Neural progenitor cell (in vitro differentiated cells): ENCODE results near the gene IDH1. TPM values are rescaled to one million over a fixed set of nuclear protein-coding genes. Genes with fewer than 3 reads are reported as not detected.
A peak's percentile ranks its signal among the peaks of the same experiment; 100 is the strongest.

Experiments used
- DNase-seq: peaks from one replicate; pipeline ENCODE4 v3.0.0-alpha.2; 2016; ENCODE audit warnings: low spot score
- H2AFZ ChIP-seq: fragments of 200-600 bp; sonication (generic); replicated peaks from 2 replicates; pipeline ENCODE4 v1.6.1; 2016; ENCODE audit warnings: antibody characterized with exemption
- H3F3A ChIP-seq: fragments of 200-600 bp; sonication (generic); 2 replicates; pipeline ENCODE4 v1.6.1; 2016; ENCODE audit warnings: antibody characterized with exemption, low read depth
- H3K27ac ChIP-seq: fragments of 200-600 bp; sonication (generic); 2 replicates; pipeline ENCODE4 v1.5.1; 2016; ENCODE audit warnings: mild to moderate bottlenecking
- H3K27me3 ChIP-seq: fragments of 200-600 bp; sonication (generic); 2 replicates; pipeline ENCODE4 v1.6.1; 2016; ENCODE audit warnings: mild to moderate bottlenecking, moderate library complexity
- H3K36me3 ChIP-seq: fragments of 200-600 bp; sonication (generic); 2 replicates; pipeline ENCODE4 v1.5.1; 2016
- H3K4me1 ChIP-seq: fragments of 200-600 bp; sonication (generic); 2 replicates; pipeline ENCODE4 v1.6.1; 2016; ENCODE audit warnings: mixed run types
- H3K4me2 ChIP-seq: fragments of 200-600 bp; sonication (generic); 2 replicates; pipeline ENCODE4 v1.6.1; 2016
- H3K4me3 ChIP-seq: fragments of 200-600 bp; sonication (generic); 2 replicates; pipeline ENCODE4 v1.5.1; 2016
- H3K79me2 ChIP-seq: fragments of 200-600 bp; sonication (generic); 2 replicates; pipeline ENCODE4 v1.6.1; 2016; ENCODE audit warnings: low read depth
- H3K9ac ChIP-seq: fragments of 200-600 bp; sonication (generic); 2 replicates; pipeline ENCODE4 v1.6.1; 2016
- H3K9me3 ChIP-seq: fragments of 200-600 bp; sonication (generic); 2 replicates; pipeline ENCODE4 v1.5.1; 2016; ENCODE audit warnings: low read depth
- H4K20me1 ChIP-seq: fragments of 200-600 bp; sonication (generic); 2 replicates; pipeline ENCODE4 v1.6.1; 2016; ENCODE audit warnings: low read depth
- H3K27ac Mint-ChIP-seq: 3 replicates; pipeline ENCODE4 v1.8.0; 2021; ENCODE audit warnings: mixed read lengths
- H3K27me3 Mint-ChIP-seq: 2 replicates; pipeline ENCODE4 v1.8.0; 2022; ENCODE audit warnings: low read depth, mild to moderate bottlenecking, inconsistent platforms, moderate library complexity, mixed read lengths; ENCODE audit not compliant: insufficient read depth
- H3K36me3 Mint-ChIP-seq: 3 replicates; pipeline ENCODE4 v1.8.0; 2021; ENCODE audit warnings: mixed read lengths
- H3K4me1 Mint-ChIP-seq: 3 replicates; pipeline ENCODE4 v1.8.0; 2021; ENCODE audit warnings: mixed read lengths
- H3K4me3 Mint-ChIP-seq: 3 replicates; pipeline ENCODE4 v1.8.0; 2021; ENCODE audit warnings: mild to moderate bottlenecking, moderate library complexity, mixed read lengths
- H3K9me3 Mint-ChIP-seq: 3 replicates; pipeline ENCODE4 v1.8.0; 2020; ENCODE audit warnings: mixed read lengths
- CTCF ChIP-seq: fragments of 200-600 bp; sonication (generic); IDR thresholded peaks from 2 replicates; pipeline ENCODE4 v1.5.1; 2017; ENCODE audit warnings: antibody characterized with exemption, mild to moderate bottlenecking
- EZH2 ChIP-seq: fragments of 200-600 bp; sonication (generic); IDR thresholded peaks from 2 replicates; pipeline ENCODE4 v1.6.1; 2017; ENCODE audit warnings: antibody characterized with exemption, mild to moderate bottlenecking, moderate library complexity
- EZH2phosphoT487 ChIP-seq: fragments of 200-600 bp; sonication (generic); IDR thresholded peaks from 2 replicates; pipeline ENCODE4 v1.6.1; 2017; ENCODE audit warnings: antibody characterized with exemption
- total RNA-seq: library from RNA; depleted of rRNA; stranded (reverse); fragments of >200 nt; gene quantifications from 2 replicates; pipeline ENCODE4 v1.2.3, GENCODE V29; 2015; ENCODE audit warnings: low replicate concordance

Gene IDH1
- total RNA-seq, 1 donor from 2014 or later = 308 TPM

- Histone ChIP-seq H3K9me3 (no peaks in the 10 kb centered on the region), H3K27ac (no peak overlapping the region), H3K36me3 (peaks cover 30% of the 10 kb centered on the region), H2AFZ (no peak overlapping the region), H3K4me2 (peak overlapping the region; percentile 78), H3K4me3 (peak overlapping the region; percentile 83), H3K79me2 (peaks cover 54% of the 10 kb centered on the region), H3F3A (peaks cover 33% of the 10 kb centered on the region), H4K20me1 (peaks cover 28% of the 10 kb centered on the region), H3K27me3 (no peaks in the 10 kb centered on the region), H3K4me1 (peaks cover 39% of the 10 kb centered on the region), H3K9ac (no peak overlapping the region)
- peak overlapping the region; percentile 99 for H3K4me3 Mint-ChIP-seq
- H3K4me1 Mint-ChIP-seq = peaks cover 36% of the 10 kb centered on the region
- no peak overlapping the region for H3K27ac Mint-ChIP-seq
- peaks cover 36% of the 10 kb centered on the region for H3K36me3 Mint-ChIP-seq
- TF ChIP-seq CTCF (no peak), EZH2 (no peak), EZH2phosphoT487 (no peak)
- no peaks in the 10 kb centered on the region for H3K27me3 Mint-ChIP-seq
- H3K9me3 Mint-ChIP-seq = no peaks in the 10 kb centered on the region
- DNase-seq = no peak
Observed at GRCh38 chr2:208252716-208253492, 2.0 kb downstream of the IDH1 start.

GRCh38 chr2:208251098-208251497, 3.8 kb downstream of the IDH1 start:
- no peak overlapping the region for H3K4me3 ChIP-seq
- H3K4me2 ChIP-seq = no peak overlapping the region
- H3K4me1 ChIP-seq = peaks cover 32% of the 10 kb centered on the region
- H3K9me3 Mint-ChIP-seq = no peaks in the 10 kb centered on the region
- H3K4me3 Mint-ChIP-seq = no peak overlapping the region
- H3K36me3 Mint-ChIP-seq = peaks cover 47% of the 10 kb centered on the region
- H3K27ac ChIP-seq = no peak overlapping the region
- H2AFZ ChIP-seq = no peak overlapping the region
- H3K9ac ChIP-seq = no peak overlapping the region
- no peaks in the 10 kb centered on the region for H3K27me3 Mint-ChIP-seq
- peaks cover 59% of the 10 kb centered on the region for H3K79me2 ChIP-seq
- peaks cover 27% of the 10 kb centered on the region for H3K4me1 Mint-ChIP-seq
- peaks cover 16% of the 10 kb centered on the region for H3F3A ChIP-seq
- peaks cover 28% of the 10 kb centered on the region for H4K20me1 ChIP-seq
- TF ChIP-seq EZH2 (no peak), EZH2phosphoT487 (no peak), CTCF (no peak)
- DNase-seq = no peak
- peaks cover 39% of the 10 kb centered on the region for H3K36me3 ChIP-seq
- no peaks in the 10 kb centered on the region for H3K9me3 ChIP-seq
- H3K27ac Mint-ChIP-seq = no peak overlapping the region
- H3K27me3 ChIP-seq = no peaks in the 10 kb centered on the region

- Histone ChIP-seq H3K27me3 (no peaks in the 10 kb centered on the region), H3K27ac (no peak overlapping the region), H4K20me1 (peaks cover 28% of the 10 kb centered on the region), H3K79me2 (peaks cover 59% of the 10 kb centered on the region), H3F3A (peaks cover 9% of the 10 kb centered on the region), H3K36me3 (peaks cover 43% of the 10 kb centered on the region), H3K4me3 (no peak overlapping the region), H3K4me1 (peaks cover 32% of the 10 kb centered on the region), H3K9me3 (no peaks in the 10 kb centered on the region), H3K4me2 (no peak overlapping the region), H2AFZ (no peak overlapping the region), H3K9ac (no peak overlapping the region)
- Mint-ChIP-seq H3K4me3 (no peak overlapping the region), H3K9me3 (no peaks in the 10 kb centered on the region), H3K4me1 (peaks cover 23% of the 10 kb centered on the region), H3K27me3 (no peaks in the 10 kb centered on the region), H3K27ac (no peak overlapping the region), H3K36me3 (peaks cover 54% of the 10 kb centered on the region)
- no peak for TF ChIP-seq EZH2phosphoT487
- no peak for TF ChIP-seq EZH2
- TF ChIP-seq CTCF = no peak
- no peak for DNase-seq
Observed at GRCh38 chr2:208250388-208250787, 4.5 kb downstream of the IDH1 start.
